Measurements from ENCODE around the gene LLPH.

GRCh38 chr12:66083766-66084165 lies 46.8 kb downstream of the LLPH start:
- no peak for TF ChIP-seq POLR2A (IDR thresholded peaks at IDR 0.05; ENCODE audit: low read depth)
- TF ChIP-seq CTCF (IDR thresholded peaks at IDR 0.05) = no peak
- no peak for TF ChIP-seq EP300 (IDR thresholded peaks at IDR 0.05)
- TF ChIP-seq POLR2AphosphoS5 (IDR thresholded peaks at IDR 0.05) = no peak
